ENCODE results near the gene CSF3. TPM values are rescaled to one million over a fixed set of nuclear protein-coding genes. Genes with fewer than 3 reads are reported as not detected.
A peak's percentile ranks its signal among the peaks of the same experiment; 100 is the strongest.

Gene CSF3
- total RNA-seq, 4 donors from 2014 or later: 2.6 to 38.9 TPM; not detected in 2

DNA sequence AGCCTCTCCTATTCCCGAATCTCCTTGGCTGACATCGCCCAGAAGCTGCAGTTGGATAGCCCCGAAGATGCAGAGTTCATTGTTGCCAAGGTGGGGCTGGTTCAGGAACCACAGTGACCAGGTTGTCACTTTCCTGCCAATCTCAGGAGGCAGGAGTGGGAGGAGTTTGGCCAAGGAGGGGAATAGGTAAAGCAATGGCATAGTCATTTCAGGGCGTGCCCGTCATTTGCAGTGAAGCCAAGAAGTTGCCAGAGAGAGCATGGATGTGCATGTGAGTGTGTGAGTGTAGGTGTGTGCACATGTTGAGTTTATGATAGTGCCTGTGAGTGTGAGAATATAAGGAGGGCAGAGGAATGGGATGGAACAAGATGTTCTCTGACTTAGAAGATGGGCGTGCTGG, 19.8 kb upstream of the CSF3 start:
- no peak overlapping the region for H3K4me3 ChIP-seq
- no peaks in the 10 kb centered on the region for H3K27me3 ChIP-seq
- intact Hi-C loops (cut with DNase I; ENCODE audit: low total_unique reads): no loop called here
- peak overlapping the region; percentile 41 to 53 (median 48) for H3K27ac ChIP-seq
- H3K4me1 ChIP-seq: peaks cover 0 to 4% (median 0%) of the 10 kb centered on the region in 4 donors
- in situ Hi-C loops (cut with MboI; ENCODE audit: low pct_ligation_motif_present in 1 of 4, low pct_unique_long_range_greater_than_20kb in 1 of 4, low sequenced_read_pairs in 3 of 4): no loop called here
- H3K36me3 ChIP-seq: peaks cover 0 to 62% (median 30%) of the 10 kb centered on the region in 4 donors
- no peaks in the 10 kb centered on the region for H3K9me3 ChIP-seq
- TF ChIP-seq, protein P1, sequence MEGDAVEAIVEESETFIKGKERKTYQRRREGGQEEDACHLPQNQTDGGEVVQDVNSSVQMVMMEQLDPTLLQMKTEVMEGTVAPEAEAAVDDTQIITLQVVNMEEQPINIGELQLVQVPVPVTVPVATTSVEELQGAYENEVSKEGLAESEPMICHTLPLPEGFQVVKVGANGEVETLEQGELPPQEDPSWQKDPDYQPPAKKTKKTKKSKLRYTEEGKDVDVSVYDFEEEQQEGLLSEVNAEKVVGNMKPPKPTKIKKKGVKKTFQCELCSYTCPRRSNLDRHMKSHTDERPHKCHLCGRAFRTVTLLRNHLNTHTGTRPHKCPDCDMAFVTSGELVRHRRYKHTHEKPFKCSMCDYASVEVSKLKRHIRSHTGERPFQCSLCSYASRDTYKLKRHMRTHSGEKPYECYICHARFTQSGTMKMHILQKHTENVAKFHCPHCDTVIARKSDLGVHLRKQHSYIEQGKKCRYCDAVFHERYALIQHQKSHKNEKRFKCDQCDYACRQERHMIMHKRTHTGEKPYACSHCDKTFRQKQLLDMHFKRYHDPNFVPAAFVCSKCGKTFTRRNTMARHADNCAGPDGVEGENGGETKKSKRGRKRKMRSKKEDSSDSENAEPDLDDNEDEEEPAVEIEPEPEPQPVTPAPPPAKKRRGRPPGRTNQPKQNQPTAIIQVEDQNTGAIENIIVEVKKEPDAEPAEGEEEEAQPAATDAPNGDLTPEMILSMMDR (IDR thresholded peaks at IDR 0.05): no peak
- TF ChIP-seq POLR2A (IDR thresholded peaks at IDR 0.05): no peak
- no peak for TF ChIP-seq EP300 (IDR thresholded peaks at IDR 0.05; ENCODE audit: low read depth)
- TF ChIP-seq POLR2AphosphoS5 (IDR thresholded peaks at IDR 0.05): peak in 2 of 3 donors; percentile 43 to 51
- DNase-seq: peak; percentile 82
- WGBS, 2 donors (ENCODE audit: low coverage in 1 of 2): 80% methylated on average over 6 of the region's 6 CpGs; no CpG with 5 or more reads in 1 of the 2 donors

DNA sequence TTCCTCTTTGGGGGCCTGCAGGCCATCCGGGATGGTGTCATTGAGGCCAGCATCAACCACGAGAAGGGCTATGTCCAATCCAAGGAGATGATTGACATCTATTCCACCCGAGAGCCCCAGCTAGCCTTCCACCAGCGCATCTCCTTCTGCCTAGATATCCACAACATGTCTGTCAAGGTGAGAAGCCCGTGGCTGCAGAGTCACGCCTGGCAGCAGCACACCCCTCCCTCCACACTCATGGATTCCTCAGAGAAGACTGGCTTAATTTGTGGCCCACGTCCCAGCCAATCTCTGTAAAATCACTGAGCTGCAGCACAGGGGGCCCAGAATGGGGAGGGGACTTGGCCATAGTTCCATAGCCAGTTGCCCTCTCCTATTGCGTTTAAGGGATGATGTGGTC, 19.1 kb upstream of the CSF3 start:
- intact Hi-C loops (cut with DNase I; ENCODE audit: low total_unique reads): no loop called here
- H3K9me3 ChIP-seq: no peaks in the 10 kb centered on the region

DNA sequence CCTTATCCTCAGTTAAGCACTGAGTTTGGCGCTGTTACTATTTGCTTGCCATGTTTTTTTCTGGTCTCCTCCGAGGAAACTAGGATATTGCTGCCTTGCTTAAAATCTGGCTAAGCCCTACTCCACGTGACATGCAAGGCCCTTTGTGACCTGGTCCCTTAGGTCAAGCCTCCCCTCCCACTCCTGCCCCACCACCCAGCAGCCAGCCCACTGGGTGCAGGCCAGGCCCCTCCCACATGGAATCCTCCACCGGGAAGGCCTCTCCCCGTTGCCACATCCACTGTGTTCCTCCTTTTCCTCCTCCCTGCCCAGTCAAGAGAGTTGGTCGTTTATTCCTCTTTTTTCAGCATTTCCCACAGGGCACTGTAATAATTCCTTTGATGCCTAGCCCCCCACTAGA, 18.4 kb upstream of the CSF3 start:
- H3K27ac ChIP-seq: no peak overlapping the region
- intact Hi-C loops (cut with DNase I; ENCODE audit: low total_unique reads) (no loop called here), in situ Hi-C loops (cut with MboI; ENCODE audit: low pct_ligation_motif_present in 1 of 4, low pct_unique_long_range_greater_than_20kb in 1 of 4, low sequenced_read_pairs in 3 of 4) (no loop called here)
- H3K4me3 ChIP-seq: no peak overlapping the region
- no peak for TF ChIP-seq POLR2AphosphoS5 (IDR thresholded peaks at IDR 0.05)
- TF ChIP-seq, protein P1 (IDR thresholded peaks at IDR 0.05): no peak
- no peaks in the 10 kb centered on the region for H3K27me3 ChIP-seq
- peaks cover 0 to 50% (median 23%) of the 10 kb centered on the region in 4 donors for H3K36me3 ChIP-seq
- no peak for DNase-seq
- no peaks in the 10 kb centered on the region for H3K9me3 ChIP-seq
- 60 to 63% methylated on average over 1 to 6 of the region's 6 CpGs for WGBS, 2 donors (ENCODE audit: low coverage in 1 of 2)
- H3K4me1 ChIP-seq: peaks cover 0 to 4% (median 0%) of the 10 kb centered on the region in 4 donors

More for the DNA sequence above, 19.1 kb upstream of the CSF3 start:
- no peak for TF ChIP-seq EP300 (IDR thresholded peaks at IDR 0.05; ENCODE audit: low read depth)
- no peak for TF ChIP-seq POLR2A (IDR thresholded peaks at IDR 0.05)
- TF ChIP-seq, protein P1 (IDR thresholded peaks at IDR 0.05): no peak
- no peak for TF ChIP-seq POLR2AphosphoS5 (IDR thresholded peaks at IDR 0.05)
- Histone ChIP-seq H3K4me3 (no peak overlapping the region), H3K27me3 (no peaks in the 10 kb centered on the region), H3K27ac (peak overlapping the region in 3 of 4 donors; percentile 7 to 41 (median 36)), H3K4me1 (peaks cover 0 to 4% (median 0%) of the 10 kb centered on the region in 4 donors), H3K36me3 (peaks cover 0 to 55% (median 26%) of the 10 kb centered on the region in 4 donors)
- WGBS, 2 donors (ENCODE audit: low coverage in 1 of 2): 83 to 87% methylated on average over 3 to 8 of the region's 8 CpGs
- DNase-seq: no peak
- in situ Hi-C loops (cut with MboI; ENCODE audit: low pct_ligation_motif_present in 1 of 4, low pct_unique_long_range_greater_than_20kb in 1 of 4, low sequenced_read_pairs in 3 of 4): no loop called here

GRCh38 chr17:39997543-39997942, 17.7 kb upstream of the CSF3 start:
- H3K27ac ChIP-seq: no peak overlapping the region
- no peaks in the 10 kb centered on the region for H3K27me3 ChIP-seq
- in situ Hi-C loops (cut with MboI; ENCODE audit: low pct_ligation_motif_present in 1 of 4, low pct_unique_long_range_greater_than_20kb in 1 of 4, low sequenced_read_pairs in 3 of 4) (no loop called here), intact Hi-C loops (cut with DNase I; ENCODE audit: low total_unique reads) (no loop called here)
- peaks cover 0 to 4% (median 0%) of the 10 kb centered on the region in 4 donors for H3K4me1 ChIP-seq
- no peak for DNase-seq
- H3K36me3 ChIP-seq: peaks cover 0 to 43% (median 19%) of the 10 kb centered on the region in 4 donors
- no peaks in the 10 kb centered on the region for H3K9me3 ChIP-seq
- WGBS, 2 donors (ENCODE audit: low coverage in 1 of 2): 88 to 90% methylated on average over 2 to 4 of the region's 4 CpGs
- H3K4me3 ChIP-seq: no peak overlapping the region
- TF ChIP-seq EP300 (IDR thresholded peaks at IDR 0.05; ENCODE audit: low read depth) (no peak), POLR2AphosphoS5 (IDR thresholded peaks at IDR 0.05) (no peak), POLR2A (IDR thresholded peaks at IDR 0.05) (no peak)
- TF ChIP-seq, protein P1 (IDR thresholded peaks at IDR 0.05): no peak

Measured in transverse colon (tissue), 4 donors.